ENCODE measurements around the gene C10orf88. TPM values are rescaled to one million over a fixed set of nuclear protein-coding genes. Genes with fewer than 3 reads are reported as not detected.

Gene C10orf88
- total and polyA plus RNA-seq, 2 of the 8 experiments (the other 6 are each of a cell fraction or from before 2014, with no cell fraction given): 3.2 to 11.0 TPM

DNA sequence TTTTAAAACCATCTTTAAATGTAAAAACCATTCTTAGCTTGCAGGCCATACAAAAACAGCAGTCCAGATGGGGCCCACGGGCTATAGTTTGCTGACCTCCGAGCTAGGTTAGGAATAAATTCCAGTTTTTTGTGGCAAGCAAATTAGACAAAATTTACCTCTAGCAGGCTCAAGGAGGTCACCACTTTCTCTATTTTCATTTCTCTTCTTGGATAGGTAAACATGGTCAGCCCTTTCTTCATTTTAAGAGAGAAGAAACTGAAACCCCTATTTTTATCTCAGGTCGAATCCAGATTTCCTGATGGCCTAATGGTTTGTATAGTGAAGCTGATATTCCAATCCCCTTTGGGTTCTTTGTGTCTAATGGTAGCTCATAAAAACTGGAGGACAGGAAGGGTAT, 43.8 kb upstream of the C10orf88 start (continued):
- no peak for TF ChIP-seq CHD7 (IDR thresholded peaks at IDR 0.05; ENCODE audit: insufficient replicate concordance, low read length)
- no peak for TF ChIP-seq TCF12 (IDR thresholded peaks at IDR 0.05; ENCODE audit: low read depth, low read length)
- TF ChIP-seq, protein P1, sequence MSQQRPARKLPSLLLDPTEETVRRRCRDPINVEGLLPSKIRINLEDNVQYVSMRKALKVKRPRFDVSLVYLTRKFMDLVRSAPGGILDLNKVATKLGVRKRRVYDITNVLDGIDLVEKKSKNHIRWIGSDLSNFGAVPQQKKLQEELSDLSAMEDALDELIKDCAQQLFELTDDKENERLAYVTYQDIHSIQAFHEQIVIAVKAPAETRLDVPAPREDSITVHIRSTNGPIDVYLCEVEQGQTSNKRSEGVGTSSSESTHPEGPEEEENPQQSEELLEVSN (IDR thresholded peaks at IDR 0.05): no peak
- TF ChIP-seq MAX (IDR thresholded peaks at IDR 0.05): no peak
- TF ChIP-seq GABPA (IDR thresholded peaks at IDR 0.05; ENCODE audit: borderline replicate concordance, insufficient read depth, low read length): no peak
- TF ChIP-seq EZH2 (IDR thresholded peaks at IDR 0.05; ENCODE audit: low read depth, low read length, severe bottlenecking): no peak
- no peak for TF ChIP-seq EGR1 (IDR thresholded peaks at IDR 0.05; ENCODE audit: borderline replicate concordance, low read depth, low read length)
- no peak for TF ChIP-seq NANOG (IDR thresholded peaks at IDR 0.05; ENCODE audit: insufficient read depth, low read depth, low read length, poor library complexity, severe bottlenecking)
- TF ChIP-seq SP2 (IDR thresholded peaks at IDR 0.05; ENCODE audit: low read length): no peak
- TF ChIP-seq SAP30 (IDR thresholded peaks at IDR 0.05; ENCODE audit: insufficient read depth, insufficient replicate concordance, low read length): no peak
- no peak for TF ChIP-seq SP1 (IDR thresholded peaks at IDR 0.05; ENCODE audit: low read depth, low read length)
